GM12878 (cell line): ENCODE measurements around the gene CFAP52. TPM values are rescaled to one million over a fixed set of nuclear protein-coding genes. Genes with fewer than 3 reads are reported as not detected.
A peak's percentile ranks its signal among the peaks of the same experiment; 100 is the strongest.

Experiments
- ATAC-seq: fragments of 200-7000 bp; cut with Tn5 transposase; 3 replicates; pipeline ENCODE4 v1.9.1; 2020; ENCODE audit warnings: mild to moderate bottlenecking, moderate library complexity
- BruUV-seq: library from RNA; stranded (reverse); fragments of 400-500 nt; replicated peaks from 2 replicates; lab custom pipeline; 2021; lab: Mats Ljungman, UMichigan
- CTCF ChIA-PET: fragments of 300-600 bp; sonication (Branson Sonifier 250); formaldehyde crosslinking; extraction: SDS; loops from one replicate; lab custom pipeline; 2021; ENCODE audit warnings: inconsistent platforms; lab: Yijun Ruan, JAX
- POLR2A ChIA-PET: fragments of 350-600 bp; formaldehyde crosslinking; extraction: SDS; loops from one replicate; lab custom pipeline; 2021; ENCODE audit warnings: inconsistent platforms; lab: Charles Lee
- RAD21 ChIA-PET: fragments of 300-600 bp; sonication (Branson Sonifier 250); formaldehyde crosslinking; loops from one replicate; lab custom pipeline; 2023; ENCODE audit warnings: antibody characterized with exemption; ENCODE audit not compliant: unreplicated experiment; lab: Charles Lee
- SMC1A ChIA-PET: fragments of 300-600 bp; sonication (Branson Sonifier 250); formaldehyde crosslinking; loops from one replicate; lab custom pipeline; 2023; ENCODE audit not compliant: unreplicated experiment, uncharacterized antibody; lab: Charles Lee
- DNase-seq: peaks from one replicate; pipeline ENCODE4 v3.0.0-alpha.2; 2011; ENCODE audit warnings: low read depth, low spot score
- FAIRE-seq: peaks from 3 replicates; lab custom pipeline; 2011; peaks lifted over from hg19 to GRCh38; lab: Jason Lieb, UNC
- H2AFZ ChIP-seq: 2 replicates; pipeline ENCODE4 v1.6.0; 2011; ENCODE audit warnings: low read depth, low read length, control low read depth; ENCODE audit not compliant: control insufficient read depth
- H3K27ac ChIP-seq: 2 replicates; pipeline ENCODE4 v1.5.1; 2011; ENCODE audit warnings: control low read depth; ENCODE audit not compliant: control insufficient read depth, insufficient read depth
- H3K27me3 ChIP-seq, 2 experiments: replicated peaks in 1 of 2; 2 replicates each; pipeline versions ENCODE4 v1.6.0 to v1.6.1; 2011; ENCODE audit warnings: low read length in 1 of 2; ENCODE audit not compliant: control insufficient read depth in 2 of 2, insufficient read depth in 2 of 2
- H3K36me3 ChIP-seq, 2 experiments: 2 replicates each; pipeline ENCODE4 v1.5.1; 2011; ENCODE audit warnings: low read length in 1 of 2; ENCODE audit not compliant: control insufficient read depth in 2 of 2, insufficient read depth in 2 of 2
- H3K4me1 ChIP-seq: 2 replicates; pipeline ENCODE4 v1.6.1; 2011; ENCODE audit warnings: mild to moderate bottlenecking, low read length, moderate library complexity, mixed read lengths; ENCODE audit not compliant: control insufficient read depth, insufficient read depth
- H3K4me2 ChIP-seq: 2 replicates; pipeline ENCODE4 v1.6.0; 2011; ENCODE audit warnings: control low read depth; ENCODE audit not compliant: control insufficient read depth, insufficient read depth
- H3K4me3 ChIP-seq: fragments of 200-600 bp; sonication (generic); 2 replicates; pipeline ENCODE4 v1.5.1; 2016
- H3K79me2 ChIP-seq: 2 replicates; pipeline ENCODE4 v1.6.0; 2011; ENCODE audit warnings: low read length; ENCODE audit not compliant: control insufficient read depth, insufficient read depth
- H3K9ac ChIP-seq: 2 replicates; pipeline ENCODE4 v1.8.0; 2011; ENCODE audit warnings: low read length, control low read depth, mixed read lengths; ENCODE audit not compliant: control insufficient read depth, insufficient read depth
- H3K9me3 ChIP-seq: replicated peaks from 3 replicates; pipeline ENCODE4 v1.5.1; 2011; ENCODE audit warnings: mild to moderate bottlenecking, low read length; ENCODE audit not compliant: control insufficient read depth, insufficient read depth
- H4K20me1 ChIP-seq: 2 replicates; pipeline ENCODE4 v1.6.0; 2011; ENCODE audit not compliant: control insufficient read depth, insufficient read depth
- CREB1 ChIP-seq: IDR thresholded peaks from 2 replicates; pipeline ENCODE4 v1.6.1; 2012; ENCODE audit warnings: low read depth, mild to moderate bottlenecking, inconsistent platforms
- DPF2 ChIP-seq: fragments of 450-650 bp; IDR thresholded peaks from 2 replicates; pipeline ENCODE4 v1.6.1; 2017; ENCODE audit warnings: mild to moderate bottlenecking
- EP300 ChIP-seq, 2 experiments: fragments of 150-350 bp in 1 of 2; IDR thresholded peaks; 2 replicates each; pipeline ENCODE4 v1.6.1; 2011 to 2012; ENCODE audit warnings: low read depth in 2 of 2, low read length in 2 of 2, borderline replicate concordance in 1 of 2, improper control_type of control experiment in 1 of 2, inconsistent platforms in 1 of 2; ENCODE audit not compliant: control insufficient read depth in 1 of 2
- HDGF ChIP-seq: fragments of 450-650 bp; IDR thresholded peaks from 2 replicates; pipeline ENCODE4 v1.6.1; 2016; ENCODE audit warnings: antibody characterized with exemption
- IKZF2 ChIP-seq, 2 experiments: fragments of 450-650 bp; IDR thresholded peaks; 2 replicates each; pipeline ENCODE4 v1.6.1; 2017; ENCODE audit warnings: mild to moderate bottlenecking in 2 of 2, moderate library complexity in 2 of 2
- MTA2 ChIP-seq: fragments of 450-650 bp; IDR thresholded peaks from 2 replicates; pipeline ENCODE4 v1.6.1; 2016; ENCODE audit warnings: low read depth, mild to moderate bottlenecking, moderate library complexity
- NR2C1 ChIP-seq: fragments of 450-650 bp; IDR thresholded peaks from 2 replicates; pipeline ENCODE4 v1.6.1; 2017; ENCODE audit warnings: antibody characterized with exemption, mild to moderate bottlenecking, moderate library complexity
- NR2C2 ChIP-seq: IDR thresholded peaks from 2 replicates; pipeline ENCODE4 v1.6.1; 2011; ENCODE audit warnings: borderline replicate concordance, low read depth; ENCODE audit not compliant: control insufficient read depth, insufficient read length
- PAX8 ChIP-seq: fragments of 450-650 bp; IDR thresholded peaks from 2 replicates; pipeline ENCODE4 v1.6.1; 2017; ENCODE audit warnings: mild to moderate bottlenecking, moderate library complexity
- POLR2AphosphoS5 ChIP-seq: IDR thresholded peaks from 2 replicates; pipeline ENCODE4 v1.6.1; 2011; ENCODE audit warnings: mild to moderate bottlenecking, low read length, inconsistent platforms
- RBBP5 ChIP-seq: fragments of 200-600 bp; sonication (generic); conservative IDR thresholded peaks from 2 replicates; pipeline ENCODE4 v1.6.1; 2016
- RCOR1 ChIP-seq: conservative IDR thresholded peaks from 2 replicates; pipeline ENCODE4 v1.6.1; 2012; ENCODE audit warnings: low read depth, low read length, improper control_type of control experiment
- SPI1 ChIP-seq: IDR thresholded peaks from 2 replicates; pipeline ENCODE4 v1.6.1; 2011; ENCODE audit warnings: low read depth, mild to moderate bottlenecking, low read length, moderate library complexity, borderline replicate concordance; ENCODE audit not compliant: insufficient read depth
- TAF1 ChIP-seq: IDR thresholded peaks from 2 replicates; pipeline ENCODE4 v1.6.1; 2011; ENCODE audit warnings: mild to moderate bottlenecking, low read depth, low read length, borderline replicate concordance
- ZNF274 ChIP-seq: IDR thresholded peaks from one replicate; pipeline ENCODE4 v1.8.0; 2011; ENCODE audit not compliant: insufficient read length, insufficient read depth
- WGBS: methylation state at CpG from one replicate; pipeline ENCODE4 v1.1.6; 2016; ENCODE audit warnings: low lambda C conversion rate; ENCODE audit not compliant: insufficient replicate concordance, insufficient coverage; ENCODE audit errors: missing lambda C conversion rate; 5-methylcytosine and 5-hydroxymethylcytosine counted together
- in situ Hi-C: fragments of 300-500 bp; cut with MboI; formaldehyde crosslinking; loops from 9 replicates; pipeline ENCODE4 v1.14.3; 2018; ENCODE audit warnings: mixed read lengths
- intact Hi-C: fragments of 100-400 bp; cut with micrococcal nuclease; formaldehyde crosslinking; loops from one replicate; pipeline ENCODE4 v1.14.2; 2022; ENCODE audit not compliant: unreplicated experiment
- polyA plus RNA-seq, 11 experiments: library from polyadenylated mRNA; depleted of rRNA in 4 of 11; unstranded in 6 of 11; stranded (reverse) in 5 of 11; fragments of >200 nt; fragmentation: Nextera tagmentation in 4 of 11; fragmentation: Illumina TruSeq in 1 of 11; extraction: Ambion mirVana in 4 of 11; extraction: Trizol in 1 of 11; gene quantifications; 1 replicate in 1 of 11; 2 replicates in 10 of 11; pipeline versions ENCODE4 v1.2.1 to v1.2.3, GENCODE V29; 2011 to 2016; ENCODE audit warnings: inconsistent platforms in 2 of 11, missing spikeins in 2 of 11, low read depth in 1 of 11
- total RNA-seq, 4 experiments: library from RNA; depleted of rRNA in 3 of 4; stranded (reverse); fragments of >200 nt in 3 of 4; fragmentation: Illumina TruSeq in 1 of 4; extraction: Trizol in 1 of 4; gene quantifications; 2 replicates each; pipeline versions ENCODE4 v1.2.1 to v1.2.3, GENCODE V29; 2013 to 2021
- TF ChIP-seq, protein P1 (sequence below): fragments of 450-650 bp; formaldehyde crosslinking; IDR thresholded peaks from 2 replicates; pipeline ENCODE4 v1.4.0; 2022; ENCODE audit warnings: mild to moderate bottlenecking, moderate library complexity
- TF ChIP-seq, protein P2 (sequence below): IDR thresholded peaks from 2 replicates; pipeline ENCODE4 v1.6.1; 2011; ENCODE audit warnings: mild to moderate bottlenecking, low read depth, low read length, moderate library complexity; ENCODE audit not compliant: insufficient replicate concordance
- TF ChIP-seq, protein P3 (sequence below): IDR thresholded peaks from 2 replicates; pipeline ENCODE4 v1.6.1; 2011; ENCODE audit warnings: borderline replicate concordance, low read depth, mild to moderate bottlenecking, moderate library complexity, mixed read lengths, low read length; ENCODE audit not compliant: insufficient read depth; ENCODE audit errors: extremely low read length

CFAP52 gene
- total and polyA plus RNA-seq, 10 of the 15 experiments (the other 5 are each of a cell fraction or from before 2014, with no cell fraction given): 0.05 to 0.14 TPM; not detected in 8

DNA sequence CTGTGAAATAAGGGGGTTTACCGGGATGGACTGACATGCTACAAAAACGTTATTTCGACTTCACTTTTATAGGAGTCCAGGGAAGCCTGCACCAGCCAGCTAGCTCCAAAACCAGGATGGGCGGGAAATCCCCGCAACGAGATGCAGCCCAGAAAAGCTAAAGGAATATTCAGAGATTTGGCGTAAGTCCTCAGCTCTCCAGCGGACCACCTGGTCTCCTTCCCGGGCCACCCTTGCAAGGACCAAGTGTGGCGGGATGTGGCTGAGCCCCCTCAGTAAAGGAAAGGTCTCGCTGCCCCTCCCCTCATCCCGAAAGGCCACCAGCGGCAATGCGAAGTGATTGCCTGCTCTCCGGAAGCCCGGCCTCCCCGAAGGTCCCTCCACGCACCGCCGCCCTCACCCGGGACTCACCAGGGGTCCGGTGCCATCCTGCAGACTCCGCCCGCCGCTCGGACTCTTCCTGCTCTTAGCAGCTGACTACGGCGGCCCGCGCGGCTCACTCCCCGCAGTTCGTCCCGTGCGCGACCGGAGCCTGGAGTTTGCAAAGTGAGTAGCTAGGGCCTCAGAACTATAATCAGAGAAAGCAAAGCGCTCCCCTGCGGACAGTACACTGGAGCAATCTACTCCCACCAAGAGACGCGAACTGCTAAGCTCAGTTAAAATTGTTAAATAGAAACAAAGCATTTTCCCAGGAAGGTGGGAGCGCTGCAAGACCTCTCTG is 901 bp upstream of the CFAP52 start, which contains the start of gene STX8:
STX8 (minus strand) TSS at position 440 of the 721 bp plus-strand sequence; CDS start at position 428, 12 bp downstream.
- ChIA-PET SMC1A (interaction anchor here (0.6 to 1.8 kb wide), 3 partner anchors 10 to 630 kb away, joined by 3 to 9 read pairs (median 3); no protein-coding TSS in a partner anchor), CTCF (interaction anchor here (0.9 to 2.2 kb wide), 5 partner anchors 9 to 193 kb away, joined by 3 to 5 read pairs (median 4); no protein-coding TSS in a partner anchor), POLR2A (no interaction called here), RAD21 (interaction anchor here (0.6 to 1.4 kb wide), 2 partner anchors 12 to 193 kb away, joined by 4 to 6 read pairs; no protein-coding TSS in a partner anchor)
- peaks cover 11% of the 10 kb centered on the region for H3K79me2 ChIP-seq
- peak within 1 kb of the TSS; percentile 80 for H3K27ac ChIP-seq
- no peaks in the 10 kb centered on the region for H4K20me1 ChIP-seq
- H3K4me3 ChIP-seq: peak within 1 kb of the TSS; percentile 84
- FAIRE-seq (no peak), DNase-seq (peak; percentile 48), ATAC-seq (peak; percentile 96)
- intact Hi-C loops: loop anchor here (5.0 kb wide), 1 partner anchor 192 kb away; no protein-coding TSS in a partner anchor
- in situ Hi-C loops: no loop called here
- BruUV-seq: no TSS peak
- H3K4me1 ChIP-seq: peaks cover 6% of the 10 kb centered on the region
- peak within 1 kb of the TSS; percentile 96 for H2AFZ ChIP-seq
- under 1% methylated on average over 42 of the region's 42 CpGs for WGBS
- H3K27me3 ChIP-seq: no peaks in the 10 kb centered on the region
- no peaks in the 10 kb centered on the region for H3K36me3 ChIP-seq
- H3K9me3 ChIP-seq: no peaks in the 10 kb centered on the region
- H3K9ac ChIP-seq: peak within 1 kb of the TSS; percentile 90
- peak within 1 kb of the TSS; percentile 94 for H3K4me2 ChIP-seq
- TF ChIP-seq TAF1: peak; percentile 64; the same call in 1 of the 2 replicates
- TF ChIP-seq MTA2: no peak
- TF ChIP-seq, protein P1, sequence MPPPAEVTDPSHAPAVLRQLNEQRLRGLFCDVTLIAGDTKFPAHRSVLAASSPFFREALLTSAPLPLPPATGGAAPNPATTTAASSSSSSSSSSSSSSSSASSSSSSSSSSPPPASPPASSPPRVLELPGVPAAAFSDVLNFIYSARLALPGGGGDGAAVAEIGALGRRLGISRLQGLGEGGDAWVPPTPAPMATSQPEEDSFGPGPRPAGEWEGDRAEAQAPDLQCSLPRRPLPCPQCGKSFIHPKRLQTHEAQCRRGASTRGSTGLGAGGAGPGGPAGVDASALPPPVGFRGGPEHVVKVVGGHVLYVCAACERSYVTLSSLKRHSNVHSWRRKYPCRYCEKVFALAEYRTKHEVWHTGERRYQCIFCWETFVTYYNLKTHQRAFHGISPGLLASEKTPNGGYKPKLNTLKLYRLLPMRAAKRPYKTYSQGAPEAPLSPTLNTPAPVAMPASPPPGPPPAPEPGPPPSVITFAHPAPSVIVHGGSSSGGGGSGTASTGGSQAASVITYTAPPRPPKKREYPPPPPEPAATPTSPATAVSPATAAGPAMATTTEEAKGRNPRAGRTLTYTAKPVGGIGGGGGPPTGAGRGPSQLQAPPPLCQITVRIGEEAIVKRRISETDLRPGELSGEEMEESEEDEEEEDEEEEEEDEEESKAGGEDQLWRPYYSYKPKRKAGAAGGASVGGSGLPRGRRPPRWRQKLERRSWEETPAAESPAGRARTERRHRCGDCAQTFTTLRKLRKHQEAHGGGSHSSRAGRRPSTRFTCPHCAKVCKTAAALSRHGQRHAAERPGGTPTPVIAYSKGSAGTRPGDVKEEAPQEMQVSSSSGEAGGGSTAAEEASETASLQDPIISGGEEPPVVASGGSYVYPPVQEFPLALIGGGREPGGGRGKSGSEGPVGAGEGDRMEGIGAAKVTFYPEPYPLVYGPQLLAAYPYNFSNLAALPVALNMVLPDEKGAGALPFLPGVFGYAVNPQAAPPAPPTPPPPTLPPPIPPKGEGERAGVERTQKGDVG (CRISPR knock-in tag): no peak
- TF ChIP-seq RCOR1: no peak
- no peak for TF ChIP-seq SPI1
- TF ChIP-seq, protein P2, sequence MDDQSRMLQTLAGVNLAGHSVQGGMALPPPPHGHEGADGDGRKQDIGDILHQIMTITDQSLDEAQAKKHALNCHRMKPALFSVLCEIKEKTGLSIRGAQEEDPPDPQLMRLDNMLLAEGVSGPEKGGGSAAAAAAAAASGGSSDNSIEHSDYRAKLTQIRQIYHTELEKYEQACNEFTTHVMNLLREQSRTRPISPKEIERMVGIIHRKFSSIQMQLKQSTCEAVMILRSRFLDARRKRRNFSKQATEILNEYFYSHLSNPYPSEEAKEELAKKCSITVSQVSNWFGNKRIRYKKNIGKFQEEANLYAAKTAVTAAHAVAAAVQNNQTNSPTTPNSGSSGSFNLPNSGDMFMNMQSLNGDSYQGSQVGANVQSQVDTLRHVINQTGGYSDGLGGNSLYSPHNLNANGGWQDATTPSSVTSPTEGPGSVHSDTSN: peak; percentile 77
- TF ChIP-seq, protein P3, sequence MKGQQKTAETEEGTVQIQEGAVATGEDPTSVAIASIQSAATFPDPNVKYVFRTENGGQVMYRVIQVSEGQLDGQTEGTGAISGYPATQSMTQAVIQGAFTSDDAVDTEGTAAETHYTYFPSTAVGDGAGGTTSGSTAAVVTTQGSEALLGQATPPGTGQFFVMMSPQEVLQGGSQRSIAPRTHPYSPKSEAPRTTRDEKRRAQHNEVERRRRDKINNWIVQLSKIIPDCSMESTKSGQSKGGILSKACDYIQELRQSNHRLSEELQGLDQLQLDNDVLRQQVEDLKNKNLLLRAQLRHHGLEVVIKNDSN: peak; percentile 64
- 0 out of 2 replicates have a peak, but pooled peaks have one; percentile 39 for TF ChIP-seq DPF2
- TF ChIP-seq IKZF2 (IDR thresholded peaks at IDR 0.05): peak; percentile 38 to 64; a peak in 3 of 4 replicates
- TF ChIP-seq EP300 (IDR thresholded peaks at IDR 0.05; ENCODE audit: borderline replicate concordance in 1 of 2, control insufficient read depth in 1 of 2, low read depth in 2 of 2, low read length in 2 of 2): no peak
- no peak for TF ChIP-seq NR2C1
- TF ChIP-seq HDGF: no peak
- peak; percentile 16; the same call in 1 of the 2 replicates for TF ChIP-seq CREB1
- no peak for TF ChIP-seq ZNF274
- TF ChIP-seq NR2C2: no peak
- peak; percentile 58; the same call in 1 of the 2 replicates for TF ChIP-seq POLR2AphosphoS5
- TF ChIP-seq RBBP5: no peak
- no peak for TF ChIP-seq PAX8
